ENCODE measurements around the gene DCC. TPM values are rescaled to one million over a fixed set of nuclear protein-coding genes. Genes with fewer than 3 reads are reported as not detected.

The DCC gene
- total and polyA plus RNA-seq, 4 experiments from 2014 or later = not detected

DNA sequence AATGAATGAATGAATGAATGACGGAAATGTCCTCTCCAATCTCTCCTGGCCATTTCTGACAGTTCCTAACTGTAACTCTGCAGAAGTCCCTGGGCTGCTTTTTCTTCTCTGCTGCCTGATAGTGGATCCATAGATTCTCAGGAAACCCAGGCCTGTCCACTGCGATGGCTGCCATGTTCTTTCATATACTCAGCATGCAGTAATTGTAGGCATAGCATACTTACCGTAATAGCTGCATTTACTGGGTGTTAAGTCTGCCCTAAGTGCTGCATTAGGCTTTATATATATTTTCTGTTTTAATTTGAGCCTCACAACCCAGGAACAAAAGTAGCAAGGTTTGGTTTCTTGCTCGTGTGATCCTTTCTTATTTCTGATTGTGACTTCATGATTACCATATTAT lies 122.9 kb downstream of the DCC start:
- Histone ChIP-seq H3K27me3 (ENCODE audit: insufficient read depth, low read length) (no peaks in the 10 kb centered on the region), H3K27ac (ENCODE audit: low read depth, low read length) (no peak overlapping the region), H3K4me3 (ENCODE audit: low read length in 2 of 2) (no peak overlapping the region), H3K9me3 (ENCODE audit: control insufficient read depth in 1 of 2, low read length in 2 of 2) (no peaks in the 10 kb centered on the region), H3K4me1 (ENCODE audit: insufficient read depth, low read length) (no peaks in the 10 kb centered on the region), H3K36me3 (ENCODE audit: insufficient read depth, low read length) (no peaks in the 10 kb centered on the region)
- Mint-ChIP-seq H3K36me3 (no peaks in the 10 kb centered on the region), H3K9me3 (peaks cover 0 to 7% (median 3%) of the 10 kb centered on the region in 8 donors), H3K27me3 (no peaks in the 10 kb centered on the region), H3K4me3 (no peak overlapping the region), H3K4me1 (no peaks in the 10 kb centered on the region), H3K27ac (no peak overlapping the region)
- ChIA-PET POLR2A (ENCODE audit: partially characterized antibody) (no interaction called here), CTCF (ENCODE audit: partially characterized antibody) (no interaction called here)
- intact Hi-C loops (cut with micrococcal nuclease) = no loop called here
- no peak for DNase-seq

DNA sequence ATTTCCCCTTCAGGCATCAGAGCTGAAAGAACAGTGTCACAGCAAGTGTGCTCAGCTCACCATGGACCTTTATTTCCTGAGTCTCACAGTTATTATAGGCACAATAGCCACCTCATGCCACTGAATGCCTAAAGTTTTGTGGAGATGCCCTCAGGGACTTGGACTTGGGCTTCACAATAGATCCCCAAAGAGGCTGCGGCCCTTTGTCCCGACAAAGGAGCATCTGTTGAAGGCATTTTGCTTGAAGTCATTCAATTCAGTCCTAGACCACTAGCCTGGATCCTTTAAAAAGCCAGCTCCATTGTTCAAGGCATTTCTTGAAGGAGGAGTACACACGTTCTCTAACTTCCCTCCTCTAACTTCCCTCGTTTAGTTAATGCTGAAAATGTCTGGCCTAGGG lies 125.4 kb downstream of the DCC start:
- Histone ChIP-seq H3K27ac (ENCODE audit: low read depth, low read length) (no peak overlapping the region), H3K9me3 (ENCODE audit: control insufficient read depth in 1 of 2, low read length in 2 of 2) (no peaks in the 10 kb centered on the region), H3K4me3 (ENCODE audit: low read length in 2 of 2) (no peak overlapping the region), H3K36me3 (ENCODE audit: insufficient read depth, low read length) (no peaks in the 10 kb centered on the region), H3K4me1 (ENCODE audit: insufficient read depth, low read length) (no peaks in the 10 kb centered on the region), H3K27me3 (ENCODE audit: insufficient read depth, low read length) (no peaks in the 10 kb centered on the region)
- intact Hi-C loops (cut with micrococcal nuclease) = no loop called here
- Mint-ChIP-seq H3K27me3 (no peaks in the 10 kb centered on the region), H3K4me3 (no peak overlapping the region), H3K9me3 (peaks cover 0 to 7% (median 4%) of the 10 kb centered on the region in 8 donors), H3K36me3 (no peaks in the 10 kb centered on the region), H3K4me1 (no peaks in the 10 kb centered on the region), H3K27ac (no peak overlapping the region)
- CTCF ChIA-PET (ENCODE audit: partially characterized antibody) = no interaction called here
- DNase-seq = no peak
- POLR2A ChIA-PET (ENCODE audit: partially characterized antibody) = no interaction called here

DNA sequence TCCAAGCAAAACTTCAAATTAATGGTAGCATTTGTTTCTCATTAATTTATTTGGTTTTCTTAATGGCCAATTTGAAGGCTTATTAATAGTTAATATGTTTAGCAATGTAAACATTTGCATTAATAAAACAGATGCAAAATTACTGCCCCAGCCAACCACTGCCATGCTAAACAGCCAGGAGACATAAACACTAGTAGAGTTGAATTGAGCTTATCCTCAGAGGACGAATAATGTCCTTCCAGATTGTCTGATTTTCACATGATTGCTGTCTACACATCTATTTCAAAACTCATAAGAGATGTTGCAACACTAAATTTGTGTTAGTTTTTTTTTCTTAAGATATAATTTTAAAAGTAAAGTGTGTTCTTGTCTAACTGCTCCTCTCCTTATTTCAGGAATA lies 128.5 kb downstream of the DCC start:
- Histone ChIP-seq H3K4me3 (ENCODE audit: low read length in 2 of 2) (no peak overlapping the region), H3K27me3 (ENCODE audit: insufficient read depth, low read length) (no peaks in the 10 kb centered on the region), H3K4me1 (ENCODE audit: insufficient read depth, low read length) (no peaks in the 10 kb centered on the region), H3K36me3 (ENCODE audit: insufficient read depth, low read length) (no peaks in the 10 kb centered on the region), H3K9me3 (ENCODE audit: control insufficient read depth in 1 of 2, low read length in 2 of 2) (no peaks in the 10 kb centered on the region), H3K27ac (ENCODE audit: low read depth, low read length) (no peak overlapping the region)
- intact Hi-C loops (cut with micrococcal nuclease) = no loop called here
- POLR2A ChIA-PET (ENCODE audit: partially characterized antibody) = no interaction called here
- H3K9me3 Mint-ChIP-seq = peaks cover 0 to 7% (median 0%) of the 10 kb centered on the region in 8 donors
- no peaks in the 10 kb centered on the region for H3K4me1 Mint-ChIP-seq
- no peak overlapping the region for H3K4me3 Mint-ChIP-seq
- no peaks in the 10 kb centered on the region for H3K36me3 Mint-ChIP-seq
- no peak overlapping the region for H3K27ac Mint-ChIP-seq
- peaks cover 0 to 2% of the 10 kb centered on the region in 2 donors for H3K27me3 Mint-ChIP-seq
- CTCF ChIA-PET (ENCODE audit: partially characterized antibody) = no interaction called here
- no peak for DNase-seq

DNA sequence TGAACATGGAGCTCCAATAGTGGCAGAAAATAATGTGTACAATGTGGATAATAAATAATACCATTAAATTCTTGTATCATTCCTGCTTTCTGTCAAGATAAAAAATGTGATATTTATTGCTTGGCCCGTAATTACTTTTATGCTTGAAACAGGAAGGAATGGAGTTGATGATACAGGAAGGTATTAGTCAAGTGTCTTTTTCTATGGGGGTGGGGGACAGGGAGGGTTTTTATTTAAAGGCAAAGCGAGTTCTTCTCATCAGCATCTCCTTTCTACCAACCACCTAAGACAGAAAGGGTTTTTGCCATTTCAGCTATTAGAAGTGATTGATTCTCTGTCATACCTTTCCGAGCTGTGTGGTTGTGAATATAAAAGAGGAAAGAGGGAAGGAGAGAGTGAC lies 135.3 kb downstream of the DCC start:
- H3K4me1 ChIP-seq (ENCODE audit: insufficient read depth, low read length) = no peaks in the 10 kb centered on the region
- H3K4me3 ChIP-seq (ENCODE audit: low read length in 2 of 2) = no peak overlapping the region
- intact Hi-C loops (cut with micrococcal nuclease) = no loop called here
- no peaks in the 10 kb centered on the region for H3K4me1 Mint-ChIP-seq
- peaks cover 0 to 2% of the 10 kb centered on the region in 2 donors for H3K27me3 Mint-ChIP-seq
- DNase-seq = no peak
- no peak overlapping the region for H3K27ac ChIP-seq (ENCODE audit: low read depth, low read length)
- H3K36me3 ChIP-seq (ENCODE audit: insufficient read depth, low read length) = no peaks in the 10 kb centered on the region
- H3K9me3 ChIP-seq (ENCODE audit: control insufficient read depth in 1 of 2, low read length in 2 of 2) = no peaks in the 10 kb centered on the region
- no peak overlapping the region for H3K27ac Mint-ChIP-seq
- no peaks in the 10 kb centered on the region for H3K36me3 Mint-ChIP-seq
- ChIA-PET CTCF (ENCODE audit: partially characterized antibody) (no interaction called here), POLR2A (ENCODE audit: partially characterized antibody) (no interaction called here)
- no peak overlapping the region for H3K4me3 Mint-ChIP-seq
- H3K27me3 ChIP-seq (ENCODE audit: insufficient read depth, low read length) = no peaks in the 10 kb centered on the region
- peaks cover 0 to 11% (median 0%) of the 10 kb centered on the region in 8 donors for H3K9me3 Mint-ChIP-seq

DNA sequence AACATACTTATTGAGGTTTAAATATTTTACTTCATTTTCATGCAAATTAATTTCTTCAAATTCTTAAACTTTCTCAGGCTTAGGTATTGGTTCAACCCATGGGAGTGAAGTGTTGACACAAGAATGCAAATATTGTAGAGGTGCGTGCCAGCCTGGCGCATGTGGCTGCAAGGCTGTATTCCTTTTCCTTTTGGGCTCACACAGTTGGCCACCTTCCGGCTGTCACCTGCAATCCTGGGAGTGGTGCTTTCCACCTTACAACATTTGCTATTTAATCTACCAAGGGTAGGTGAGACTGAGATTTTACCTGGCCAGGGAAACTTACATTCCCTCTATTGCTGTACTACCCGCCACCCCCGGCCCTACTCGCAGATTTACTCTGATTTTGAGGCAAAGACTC lies 141.1 kb downstream of the DCC start:
- Mint-ChIP-seq H3K4me3 (no peak overlapping the region), H3K27ac (no peak overlapping the region), H3K9me3 (peaks cover 0 to 5% (median 3%) of the 10 kb centered on the region in 8 donors), H3K27me3 (no peaks in the 10 kb centered on the region), H3K36me3 (no peaks in the 10 kb centered on the region), H3K4me1 (no peaks in the 10 kb centered on the region)
- POLR2A ChIA-PET (ENCODE audit: partially characterized antibody) = no interaction called here
- DNase-seq = no peak
- CTCF ChIA-PET (ENCODE audit: partially characterized antibody) = no interaction called here
- Histone ChIP-seq H3K4me3 (ENCODE audit: low read length in 2 of 2) (no peak overlapping the region), H3K4me1 (ENCODE audit: insufficient read depth, low read length) (no peaks in the 10 kb centered on the region), H3K9me3 (ENCODE audit: control insufficient read depth in 1 of 2, low read length in 2 of 2) (no peaks in the 10 kb centered on the region), H3K36me3 (ENCODE audit: insufficient read depth, low read length) (no peaks in the 10 kb centered on the region), H3K27ac (ENCODE audit: low read depth, low read length) (no peak overlapping the region), H3K27me3 (ENCODE audit: insufficient read depth, low read length) (no peaks in the 10 kb centered on the region)
- intact Hi-C loops (cut with micrococcal nuclease) = no loop called here

DNA sequence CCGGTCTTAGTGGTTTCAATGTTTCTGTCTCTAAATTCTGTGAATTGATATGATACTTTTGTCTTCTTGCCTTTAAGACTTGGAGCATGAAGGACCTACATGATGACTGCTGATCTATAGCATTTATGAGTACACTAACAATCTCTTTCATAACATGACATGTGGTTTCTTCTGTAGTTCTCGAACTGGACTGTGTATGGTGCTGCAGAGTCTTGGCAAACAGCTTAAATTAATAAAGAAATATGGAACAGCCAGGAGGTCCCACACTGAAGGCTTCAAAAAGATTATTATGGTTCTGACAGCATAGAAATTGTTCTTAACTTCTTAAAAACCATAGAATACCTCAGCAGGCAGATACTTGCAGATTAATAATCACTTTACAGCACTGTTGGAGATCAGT lies 145.0 kb downstream of the DCC start:
- no peaks in the 10 kb centered on the region for H3K36me3 ChIP-seq (ENCODE audit: insufficient read depth, low read length)
- ChIA-PET POLR2A (ENCODE audit: partially characterized antibody) (no interaction called here), CTCF (ENCODE audit: partially characterized antibody) (no interaction called here)
- no peaks in the 10 kb centered on the region for H3K9me3 ChIP-seq (ENCODE audit: control insufficient read depth in 1 of 2, low read length in 2 of 2)
- Mint-ChIP-seq H3K27ac (no peak overlapping the region), H3K9me3 (peaks cover 0 to 7% (median 3%) of the 10 kb centered on the region in 8 donors), H3K4me3 (no peak overlapping the region), H3K27me3 (no peaks in the 10 kb centered on the region), H3K4me1 (no peaks in the 10 kb centered on the region), H3K36me3 (no peaks in the 10 kb centered on the region)
- H3K4me1 ChIP-seq (ENCODE audit: insufficient read depth, low read length) = no peaks in the 10 kb centered on the region
- intact Hi-C loops (cut with micrococcal nuclease) = no loop called here
- H3K4me3 ChIP-seq (ENCODE audit: low read length in 2 of 2) = no peak overlapping the region
- no peaks in the 10 kb centered on the region for H3K27me3 ChIP-seq (ENCODE audit: insufficient read depth, low read length)
- DNase-seq = no peak
- no peak overlapping the region for H3K27ac ChIP-seq (ENCODE audit: low read depth, low read length)

DNA sequence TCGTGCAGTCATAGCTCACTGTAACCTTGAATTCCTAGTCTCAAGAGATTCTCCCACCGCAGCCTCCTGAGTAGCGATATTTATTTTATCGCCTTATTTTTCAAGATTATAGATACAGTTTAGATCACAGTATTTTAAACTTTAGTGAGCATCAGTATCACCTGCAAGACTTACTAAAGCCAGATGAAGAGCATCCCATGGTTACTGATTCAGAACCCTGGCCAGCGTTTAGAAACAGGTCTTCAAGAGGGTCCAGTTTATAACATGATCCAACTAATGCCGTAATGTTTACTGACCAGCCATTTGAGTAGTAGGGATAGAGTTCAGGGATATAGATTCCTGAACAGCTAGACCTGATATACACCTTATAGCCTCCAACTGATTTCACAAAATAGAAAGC lies 146.1 kb downstream of the DCC start:
- intact Hi-C loops (cut with micrococcal nuclease) = no loop called here
- H3K4me1 ChIP-seq (ENCODE audit: insufficient read depth, low read length) = no peaks in the 10 kb centered on the region
- peaks cover 0 to 7% (median 3%) of the 10 kb centered on the region in 8 donors for H3K9me3 Mint-ChIP-seq
- no peaks in the 10 kb centered on the region for H3K27me3 Mint-ChIP-seq
- no peak overlapping the region for H3K4me3 Mint-ChIP-seq
- H3K36me3 ChIP-seq (ENCODE audit: insufficient read depth, low read length) = no peaks in the 10 kb centered on the region
- no peak for DNase-seq
- H3K27ac Mint-ChIP-seq = no peak overlapping the region
- no peak overlapping the region for H3K4me3 ChIP-seq (ENCODE audit: low read length in 2 of 2)
- no peak overlapping the region for H3K27ac ChIP-seq (ENCODE audit: low read depth, low read length)
- H3K4me1 Mint-ChIP-seq = no peaks in the 10 kb centered on the region
- POLR2A ChIA-PET (ENCODE audit: partially characterized antibody) = no interaction called here
- CTCF ChIA-PET (ENCODE audit: partially characterized antibody) = no interaction called here
- no peaks in the 10 kb centered on the region for H3K36me3 Mint-ChIP-seq
- H3K9me3 ChIP-seq (ENCODE audit: control insufficient read depth in 1 of 2, low read length in 2 of 2) = no peaks in the 10 kb centered on the region
- no peaks in the 10 kb centered on the region for H3K27me3 ChIP-seq (ENCODE audit: insufficient read depth, low read length)
